Fibroblast of lung (primary cell): ENCODE data around the gene SNRPA. TPM values are rescaled to one million over a fixed set of nuclear protein-coding genes. Genes with fewer than 3 reads are reported as not detected.
"Not testable (repeated sequence)": the region's sequence is repeated elsewhere in the genome, so short reads cannot be mapped to it uniquely, and the experiment has no call there.

Source experiments
- DNase-seq, 2 donors: peaks; one replicate each; pipeline versions ENCODE4 v3.0.0 to v3.0.0-alpha.2; 2010; ENCODE audit warnings: low read depth in 2 of 2
- H2AFZ ChIP-seq: 2 replicates; pipeline ENCODE4 v1.5.1; 2012; ENCODE audit warnings: low read length, control low read depth, inconsistent platforms
- H3K27ac ChIP-seq: 2 replicates; pipeline ENCODE4 v1.5.1; 2011; ENCODE audit warnings: low read length, control low read depth; ENCODE audit not compliant: insufficient read depth
- H3K27me3 ChIP-seq: 2 replicates; pipeline ENCODE4 v1.5.1; 2011; ENCODE audit warnings: mild to moderate bottlenecking, low read length; ENCODE audit not compliant: control insufficient read depth, insufficient read depth
- H3K36me3 ChIP-seq: 2 replicates; pipeline ENCODE4 v1.5.1; 2011; ENCODE audit warnings: low read length; ENCODE audit not compliant: control insufficient read depth, insufficient read depth
- H3K4me1 ChIP-seq: 2 replicates; pipeline ENCODE4 v1.5.1; 2011; ENCODE audit warnings: low read length; ENCODE audit not compliant: control insufficient read depth, insufficient read depth; ENCODE audit errors: extremely low read depth
- H3K4me2 ChIP-seq: 2 replicates; pipeline ENCODE4 v1.5.1; 2011; ENCODE audit warnings: low read length, control low read depth; ENCODE audit not compliant: insufficient read depth; ENCODE audit errors: extremely low read depth
- H3K4me3 ChIP-seq, 4 experiments: fragments of 200-600 bp in 1 of 4; sonication (generic) in 1 of 4; replicated peaks in 1 of 4; 2 replicates each; pipeline ENCODE4 v1.5.1; 2011 to 2016; ENCODE audit warnings: low read length in 4 of 4, low read depth in 3 of 4, mild to moderate bottlenecking in 3 of 4, control low read depth in 2 of 4, inconsistent platforms in 1 of 4, mixed read lengths in 1 of 4; ENCODE audit not compliant: insufficient read depth in 1 of 4; ENCODE audit errors: control extremely low read depth in 1 of 4
- H3K79me2 ChIP-seq: 2 replicates; pipeline ENCODE4 v1.5.1; 2012; ENCODE audit warnings: mild to moderate bottlenecking, low read length, inconsistent platforms; ENCODE audit not compliant: control insufficient read depth, insufficient read depth
- H3K9ac ChIP-seq: 2 replicates; pipeline ENCODE4 v1.5.1; 2011; ENCODE audit warnings: mild to moderate bottlenecking, low read length, control low read depth; ENCODE audit not compliant: insufficient read depth
- H3K9me3 ChIP-seq: 2 replicates; pipeline ENCODE4 v1.5.1; 2012; ENCODE audit warnings: low read depth, low read length; ENCODE audit not compliant: control insufficient read depth, insufficient read depth
- H4K20me1 ChIP-seq: 2 replicates; pipeline ENCODE4 v1.5.1; 2011; ENCODE audit warnings: low read length; ENCODE audit not compliant: control insufficient read depth, insufficient read depth; ENCODE audit errors: extremely low read depth
- EZH2 ChIP-seq: IDR thresholded peaks from 2 replicates; pipeline ENCODE4 v1.5.1; 2012; ENCODE audit warnings: low read length, control low read depth, mild to moderate bottlenecking; ENCODE audit errors: missing control alignments
- polyA plus RNA-seq, 2 donors: library from polyadenylated mRNA; depleted of rRNA in 1 of 2; stranded (reverse) in 1 of 2; unstranded in 1 of 2; fragments of >200 nt; gene quantifications; 2 replicates each; pipeline ENCODE4 v1.2.1, GENCODE V29; 2011 to 2012; ENCODE audit warnings: missing spikeins in 1 of 2
- total RNA-seq: library from RNA; depleted of rRNA; stranded (reverse); fragments of >200 nt; gene quantifications from 2 replicates; pipeline ENCODE4 v1.2.1, GENCODE V29; 2014
- TF ChIP-seq, protein P1 (sequence below), 2 donors: IDR thresholded peaks in 1 of 2; conservative IDR thresholded peaks in 1 of 2; 1 replicate in 1 of 2; 2 replicates in 1 of 2; pipeline ENCODE4 v1.5.1; 2011 to 2012; ENCODE audit warnings: low read length in 2 of 2, control low read depth in 1 of 2, inconsistent platforms in 1 of 2, low read depth in 1 of 2, mild to moderate bottlenecking in 1 of 2

The SNRPA gene
- total and polyA plus RNA-seq, 2 donors (not counting 1 experiment from before 2014, with no cell fraction given) = 41.9 to 74.4 TPM

DNA sequence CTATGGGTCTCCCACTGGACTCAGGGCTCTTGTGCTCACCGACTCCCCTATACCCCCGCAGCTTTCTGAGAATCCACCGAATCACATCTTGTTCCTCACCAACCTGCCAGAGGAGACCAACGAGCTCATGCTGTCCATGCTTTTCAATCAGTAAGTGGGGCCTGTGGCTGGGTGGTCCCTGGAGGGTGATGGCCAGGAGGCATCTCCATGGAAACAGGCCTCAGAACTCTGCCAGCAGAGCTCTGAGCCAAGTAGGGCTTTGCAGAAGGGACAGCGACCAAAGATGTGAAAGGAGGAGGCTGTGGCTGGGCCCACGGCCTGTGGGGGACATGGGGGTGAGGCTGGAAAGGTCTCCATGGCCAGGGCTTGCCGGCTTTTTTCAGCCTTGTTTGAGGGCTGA lies 12.5 kb downstream of the SNRPA start:
- Histone ChIP-seq H3K4me1 (no peaks in the 10 kb centered on the region), H3K36me3 (peaks cover 39% of the 10 kb centered on the region), H3K4me2 (no peak overlapping the region), H3K27me3 (no peaks in the 10 kb centered on the region), H3K79me2 (no peaks in the 10 kb centered on the region), H3K27ac (no peak overlapping the region), H3K4me3 (no peak overlapping the region), H2AFZ (no peak overlapping the region), H3K9me3 (no peaks in the 10 kb centered on the region), H4K20me1 (no peaks in the 10 kb centered on the region), H3K9ac (no peak overlapping the region)
- TF ChIP-seq EZH2 = no peak
- TF ChIP-seq, protein P1, sequence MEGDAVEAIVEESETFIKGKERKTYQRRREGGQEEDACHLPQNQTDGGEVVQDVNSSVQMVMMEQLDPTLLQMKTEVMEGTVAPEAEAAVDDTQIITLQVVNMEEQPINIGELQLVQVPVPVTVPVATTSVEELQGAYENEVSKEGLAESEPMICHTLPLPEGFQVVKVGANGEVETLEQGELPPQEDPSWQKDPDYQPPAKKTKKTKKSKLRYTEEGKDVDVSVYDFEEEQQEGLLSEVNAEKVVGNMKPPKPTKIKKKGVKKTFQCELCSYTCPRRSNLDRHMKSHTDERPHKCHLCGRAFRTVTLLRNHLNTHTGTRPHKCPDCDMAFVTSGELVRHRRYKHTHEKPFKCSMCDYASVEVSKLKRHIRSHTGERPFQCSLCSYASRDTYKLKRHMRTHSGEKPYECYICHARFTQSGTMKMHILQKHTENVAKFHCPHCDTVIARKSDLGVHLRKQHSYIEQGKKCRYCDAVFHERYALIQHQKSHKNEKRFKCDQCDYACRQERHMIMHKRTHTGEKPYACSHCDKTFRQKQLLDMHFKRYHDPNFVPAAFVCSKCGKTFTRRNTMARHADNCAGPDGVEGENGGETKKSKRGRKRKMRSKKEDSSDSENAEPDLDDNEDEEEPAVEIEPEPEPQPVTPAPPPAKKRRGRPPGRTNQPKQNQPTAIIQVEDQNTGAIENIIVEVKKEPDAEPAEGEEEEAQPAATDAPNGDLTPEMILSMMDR (conservative IDR thresholded peaks at IDR 0.05 in 1 of 2, IDR thresholded peaks at IDR 0.05 in 1 of 2; ENCODE audit: low read depth in 1 of 2, low read length in 2 of 2) = no peak
- no peak for DNase-seq

DNA sequence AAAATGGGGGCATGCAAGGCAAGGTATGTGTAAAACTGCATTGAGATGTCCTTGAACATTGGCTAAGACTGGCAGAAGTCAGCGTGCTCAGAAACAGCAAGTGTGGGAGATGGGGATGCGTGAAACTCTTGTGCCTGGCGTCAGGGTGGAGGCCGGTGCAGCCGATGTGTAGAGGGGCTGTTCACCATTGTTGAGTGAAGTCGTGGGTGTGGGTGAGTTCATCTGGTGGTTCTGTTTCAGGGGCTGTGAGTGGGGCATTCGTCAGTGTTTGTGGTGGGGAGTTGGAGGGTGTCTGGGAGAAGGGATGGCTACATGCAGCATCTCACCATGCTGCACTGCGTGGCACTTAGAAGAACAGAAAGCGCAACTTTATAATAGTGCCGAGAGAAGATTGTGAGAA lies 13.0 kb downstream of the SNRPA start:
- no peak overlapping the region for H3K9ac ChIP-seq
- H3K4me2 ChIP-seq = no peak overlapping the region
- DNase-seq = no peak
- H2AFZ ChIP-seq = no peak overlapping the region
- H3K27ac ChIP-seq = no peak overlapping the region
- H3K36me3 ChIP-seq = peaks cover 39% of the 10 kb centered on the region
- H3K4me3 ChIP-seq = no peak overlapping the region
- H3K9me3 ChIP-seq = no peaks in the 10 kb centered on the region
- TF ChIP-seq EZH2 = no peak
- TF ChIP-seq, protein P1 (conservative IDR thresholded peaks at IDR 0.05 in 1 of 2, IDR thresholded peaks at IDR 0.05 in 1 of 2; ENCODE audit: low read depth in 1 of 2, low read length in 2 of 2) = no peak
- H3K79me2 ChIP-seq = no peaks in the 10 kb centered on the region
- H4K20me1 ChIP-seq = no peaks in the 10 kb centered on the region
- no peaks in the 10 kb centered on the region for H3K4me1 ChIP-seq
- H3K27me3 ChIP-seq = no peaks in the 10 kb centered on the region

DNA sequence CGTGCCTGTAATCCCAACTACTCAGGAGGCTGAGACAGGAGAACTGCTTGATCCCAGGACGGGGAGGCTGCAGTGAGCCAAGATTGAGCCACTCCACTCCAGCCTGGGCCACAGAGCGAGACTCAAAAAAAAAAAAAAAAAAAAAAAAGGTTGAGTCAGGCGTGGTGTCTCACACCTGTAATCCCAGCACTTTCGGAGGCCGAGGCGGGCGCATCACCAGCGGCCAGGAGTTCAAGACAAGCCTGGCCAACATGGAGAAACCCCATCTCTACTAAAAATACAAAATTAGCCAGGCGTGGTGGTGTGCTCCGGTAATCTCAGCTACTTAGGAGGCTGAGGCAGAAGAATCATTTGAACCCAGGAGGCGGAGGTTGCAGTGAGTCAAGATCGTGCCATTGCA lies 15.4 kb downstream of the SNRPA start:
- H3K36me3 ChIP-seq = peaks cover 27% of the 10 kb centered on the region
- not testable (repeated sequence) for H3K9me3 ChIP-seq, H3K4me1 ChIP-seq, H3K79me2 ChIP-seq, H3K4me3 ChIP-seq, H3K27ac ChIP-seq, H3K9ac ChIP-seq, DNase-seq, H3K27me3 ChIP-seq, H3K4me2 ChIP-seq, H2AFZ ChIP-seq, H4K20me1 ChIP-seq
